OCI-LY1 (cell line): ENCODE data around the gene REV3L.

Experiments used
- EZH2 ChIP-seq: fragments of 200-600 bp; sonication (generic), shearing (Covaris generic); IDR thresholded peaks from 2 replicates; pipeline ENCODE4 v1.8.0; 2017; ENCODE audit warnings: borderline replicate concordance, mixed run types, mild to moderate bottlenecking, antibody characterized with exemption, low read length, moderate library complexity, mixed read lengths
- TF ChIP-seq, protein P1 (sequence below): fragments of 200-600 bp; sonication (generic), shearing (Covaris generic); IDR thresholded peaks from 2 replicates; pipeline ENCODE4 v1.5.1; 2017; ENCODE audit warnings: mild to moderate bottlenecking, antibody characterized with exemption, low read length, moderate library complexity, mixed read lengths

DNA sequence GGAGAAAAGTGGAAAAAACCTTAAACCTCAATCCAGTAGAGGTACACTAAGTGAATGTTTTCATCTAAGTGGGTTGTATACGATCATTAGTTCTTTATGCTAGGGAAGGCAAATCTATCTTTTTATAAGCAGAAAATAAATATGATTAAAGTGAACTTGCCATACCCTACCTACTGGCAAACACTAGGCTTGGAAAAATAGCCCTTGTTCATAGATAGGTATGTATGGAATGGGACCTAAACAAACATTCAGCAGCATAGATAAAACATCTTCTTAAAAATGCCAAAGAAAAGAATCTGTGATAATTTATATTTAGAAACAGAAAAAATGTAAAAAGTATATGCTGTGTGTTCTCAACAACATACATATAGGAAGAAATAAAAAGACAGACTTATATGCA, 18.8 kb downstream of the REV3L start:
- TF ChIP-seq, protein P1, sequence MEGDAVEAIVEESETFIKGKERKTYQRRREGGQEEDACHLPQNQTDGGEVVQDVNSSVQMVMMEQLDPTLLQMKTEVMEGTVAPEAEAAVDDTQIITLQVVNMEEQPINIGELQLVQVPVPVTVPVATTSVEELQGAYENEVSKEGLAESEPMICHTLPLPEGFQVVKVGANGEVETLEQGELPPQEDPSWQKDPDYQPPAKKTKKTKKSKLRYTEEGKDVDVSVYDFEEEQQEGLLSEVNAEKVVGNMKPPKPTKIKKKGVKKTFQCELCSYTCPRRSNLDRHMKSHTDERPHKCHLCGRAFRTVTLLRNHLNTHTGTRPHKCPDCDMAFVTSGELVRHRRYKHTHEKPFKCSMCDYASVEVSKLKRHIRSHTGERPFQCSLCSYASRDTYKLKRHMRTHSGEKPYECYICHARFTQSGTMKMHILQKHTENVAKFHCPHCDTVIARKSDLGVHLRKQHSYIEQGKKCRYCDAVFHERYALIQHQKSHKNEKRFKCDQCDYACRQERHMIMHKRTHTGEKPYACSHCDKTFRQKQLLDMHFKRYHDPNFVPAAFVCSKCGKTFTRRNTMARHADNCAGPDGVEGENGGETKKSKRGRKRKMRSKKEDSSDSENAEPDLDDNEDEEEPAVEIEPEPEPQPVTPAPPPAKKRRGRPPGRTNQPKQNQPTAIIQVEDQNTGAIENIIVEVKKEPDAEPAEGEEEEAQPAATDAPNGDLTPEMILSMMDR, result no peak
- TF ChIP-seq EZH2, result no peak
